NCI-H526 treated with DMSO at 0.1 percent for 48 hours (cell line): ENCODE results near the gene LRFN3.
"Not testable (repeated sequence)": the region's sequence is repeated elsewhere in the genome, so short reads cannot be mapped to it uniquely, and the experiment has no call there.

Source experiments
- DNase-seq: peaks from one replicate; lab custom pipeline; 2025; lab: John Stamatoyannopoulos, UW

The LRFN3 gene

GRCh38 chr19:35907377-35907745 is 28.8 kb upstream of the LRFN3 start:
- DNase-seq: no peak

GRCh38 chr19:35908010-35908441 is 28.1 kb upstream of the LRFN3 start, which contains the start of gene TYROBP:
TYROBP (minus strand) TSS chr19:35908295; CDS start chr19:35908228, 67 bp downstream.
- no peak for DNase-seq

- no peak for DNase-seq
These were observed 27.0 kb upstream of the LRFN3 start for GRCh38 chr19:35908973-35909683.

DNA sequence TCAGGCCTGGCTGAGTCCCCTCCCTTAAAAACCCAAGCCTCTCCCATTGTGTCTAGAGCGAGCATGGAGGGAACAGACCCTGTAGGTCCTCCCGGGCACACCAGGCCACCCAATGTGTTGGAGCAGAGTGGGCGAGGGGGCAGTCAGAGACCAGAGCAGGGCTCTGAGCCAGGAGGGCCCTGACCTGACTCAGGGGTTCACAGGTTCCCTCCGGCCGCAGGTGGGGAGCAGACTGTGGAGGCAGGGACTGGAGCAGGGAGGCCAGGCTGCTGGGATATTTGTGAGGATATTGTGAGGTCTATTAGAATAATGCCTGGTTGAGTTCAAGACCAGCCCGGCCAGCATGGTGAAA is 26.5 kb upstream of the LRFN3 start:
- no peak for DNase-seq

DNA sequence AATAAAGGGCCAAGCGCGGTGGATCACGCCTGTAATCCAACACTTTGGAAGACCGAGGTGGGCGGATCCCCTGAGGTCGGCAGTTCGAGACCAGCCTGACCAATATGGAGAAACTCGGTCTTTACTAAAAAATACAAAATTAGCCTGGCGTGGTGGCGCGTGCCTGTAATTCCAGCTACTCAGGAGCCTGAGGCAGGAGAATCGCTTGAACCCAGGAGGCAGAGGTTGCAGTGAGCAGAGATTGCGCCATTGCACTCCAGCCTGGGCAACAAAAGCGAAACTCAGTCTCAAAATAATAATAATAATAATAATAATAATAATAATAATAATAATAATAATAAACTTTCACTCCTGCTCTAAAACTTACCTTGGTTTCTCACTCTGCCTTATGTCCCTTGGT is 25.8 kb upstream of the LRFN3 start:
- DNase-seq: not testable (repeated sequence)

- no peak for DNase-seq
These were observed 25.0 kb upstream of the LRFN3 start for GRCh38 chr19:35911173-35911572.

GRCh38 chr19:35911790-35912189 is 24.4 kb upstream of the LRFN3 start:
- no peak for DNase-seq

GRCh38 chr19:35913589-35913988 is 22.6 kb upstream of the LRFN3 start:
- no peak for DNase-seq

GRCh38 chr19:35915443-35915842 is 20.7 kb upstream of the LRFN3 start:
- DNase-seq: no peak

- no peak for DNase-seq
These were observed 16.9 kb upstream of the LRFN3 start for GRCh38 chr19:35919306-35919705.

GRCh38 chr19:35921012-35921411 is 15.2 kb upstream of the LRFN3 start:
- no peak for DNase-seq

- DNase-seq: no peak
These were observed 10.7 kb upstream of the LRFN3 start for GRCh38 chr19:35925501-35925900.

GRCh38 chr19:35928507-35928906 is 7.7 kb upstream of the LRFN3 start:
- DNase-seq: no peak

DNA sequence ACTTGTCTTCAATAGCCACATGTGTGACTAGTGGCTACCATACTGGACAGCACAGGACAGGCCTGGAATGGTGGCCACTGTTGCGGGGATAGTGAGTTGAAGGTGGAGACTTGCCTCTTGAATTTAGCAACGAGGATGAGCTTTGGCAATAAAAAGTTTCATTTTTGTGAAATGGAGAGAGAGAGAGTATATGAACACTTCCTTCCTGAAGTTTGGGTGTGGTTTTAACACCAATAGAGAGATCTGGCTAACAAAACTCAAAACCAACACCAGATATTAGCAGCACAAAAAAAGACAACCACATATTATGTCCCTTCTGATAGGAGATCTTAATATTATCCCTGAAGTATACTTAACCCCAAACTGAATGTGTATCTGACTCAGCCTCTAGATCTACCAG is 6.3 kb upstream of the LRFN3 start:
- DNase-seq: no peak

- peak; percentile 100 for DNase-seq
These were observed 4.9 kb upstream of the LRFN3 start for GRCh38 chr19:35931161-35931873.

- DNase-seq: no peak
These were observed 4.3 kb upstream of the LRFN3 start for GRCh38 chr19:35931874-35932202.

- no peak for DNase-seq
These were observed 3.8 kb upstream of the LRFN3 start for GRCh38 chr19:35932291-35932936.

DNA sequence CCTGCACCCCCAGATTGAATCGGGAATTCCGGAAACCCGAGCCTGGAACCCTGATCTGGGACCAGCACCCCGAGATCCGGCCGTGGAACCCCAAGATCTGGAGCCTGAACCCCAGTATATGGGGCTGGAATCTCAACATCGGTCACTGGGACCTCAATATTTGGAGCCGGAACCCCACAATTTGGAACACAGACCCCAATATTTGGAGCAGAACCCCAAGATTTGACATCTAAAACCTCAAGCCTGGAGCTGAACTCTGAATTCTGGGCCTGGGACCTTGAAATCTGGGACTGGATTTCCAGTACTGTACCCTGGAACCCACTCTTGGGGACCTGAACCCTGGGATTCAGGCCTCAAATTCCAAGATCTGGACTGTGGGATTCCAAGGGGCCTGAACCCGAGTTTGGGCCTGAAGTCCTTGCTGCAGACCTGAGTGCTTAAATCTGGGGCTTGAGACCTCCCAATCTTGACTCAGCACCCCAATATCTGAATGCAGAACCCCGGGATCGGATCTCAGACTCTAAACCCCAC is 629 bp downstream of the LRFN3 start:
- DNase-seq: no peak

GRCh38 chr19:35937345-35938281 is 1.4 kb downstream of the LRFN3 start:
- DNase-seq: no peak

GRCh38 chr19:35938282-35939224 is 2.4 kb downstream of the LRFN3 start:
- no peak for DNase-seq
